T-helper 1 cell (primary cell): ENCODE results near the gene CCDC110.

Experiments used
- DNase-seq, 5 donors: peaks; one replicate each; pipeline ENCODE4 v3.0.0-alpha.2; 2012 to 2020

The CCDC110 gene

DNA sequence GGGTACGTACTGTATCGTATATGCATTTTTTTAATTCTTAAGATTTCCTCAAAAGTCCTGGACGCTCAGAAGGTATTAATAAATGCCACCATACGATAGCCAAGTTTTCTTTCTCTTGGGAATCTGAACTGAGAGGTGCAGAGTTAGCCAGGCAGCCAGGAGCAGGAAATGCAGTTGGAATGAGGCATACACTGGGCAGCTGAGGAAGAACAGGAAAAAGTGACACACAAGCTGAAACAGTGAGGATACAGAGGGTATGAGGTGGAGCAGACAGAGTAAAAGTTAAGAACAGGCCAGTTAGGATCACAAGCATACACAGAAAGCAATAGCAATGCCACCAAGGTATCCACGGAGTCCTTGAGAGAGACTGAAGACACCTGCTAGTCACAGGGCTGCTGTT lies 59.1 kb downstream of the CCDC110 start:
- DNase-seq = no peak

- no peak for DNase-seq
Measured at GRCh38 chr4:185411849-185412248, 59.7 kb downstream of the CCDC110 start.

DNA sequence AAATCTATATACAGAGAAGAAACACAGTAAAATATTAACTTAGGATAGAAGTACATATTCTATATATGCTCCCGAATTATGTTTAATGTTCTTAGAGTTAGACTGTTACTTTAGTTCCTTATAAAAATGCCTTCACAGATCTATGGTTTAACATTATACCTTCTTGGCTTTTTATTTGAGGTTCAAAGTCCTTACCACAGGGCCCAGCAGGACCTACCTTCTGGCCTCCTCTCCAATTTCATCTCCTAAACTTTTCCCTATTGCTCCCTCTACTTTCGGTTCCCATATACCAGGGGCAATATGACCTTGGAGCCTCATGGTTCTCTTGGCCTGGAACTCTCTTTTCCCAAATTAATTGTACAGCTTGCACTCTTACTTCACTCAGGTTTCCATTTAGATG lies 63.1 kb downstream of the CCDC110 start:
- DNase-seq = no peak

- no peak for DNase-seq
Measured at GRCh38 chr4:185405296-185405999, 66.1 kb downstream of the CCDC110 start.

GRCh38 chr4:185404031-185404430 lies 67.5 kb downstream of the CCDC110 start:
- no peak for DNase-seq

DNA sequence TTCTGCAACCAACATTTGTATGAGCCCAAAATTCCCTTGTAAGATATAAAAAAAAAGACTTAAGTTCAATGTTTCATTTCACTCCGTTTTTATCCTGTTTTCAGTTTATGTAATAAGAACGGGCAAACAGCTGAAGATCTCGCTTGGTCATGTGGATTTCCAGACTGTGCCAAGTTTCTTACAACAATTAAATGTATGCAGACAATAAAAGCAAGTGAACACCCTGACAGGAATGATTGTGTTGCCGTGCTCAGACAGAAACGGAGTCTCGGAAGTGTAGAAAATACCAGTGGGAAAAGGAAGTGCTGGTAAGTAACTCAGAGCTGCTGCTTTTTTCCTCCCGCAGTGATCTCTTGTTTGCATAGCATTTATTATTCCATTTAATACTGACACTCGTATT lies 72.1 kb downstream of the CCDC110 start:
- DNase-seq = no peak

DNA sequence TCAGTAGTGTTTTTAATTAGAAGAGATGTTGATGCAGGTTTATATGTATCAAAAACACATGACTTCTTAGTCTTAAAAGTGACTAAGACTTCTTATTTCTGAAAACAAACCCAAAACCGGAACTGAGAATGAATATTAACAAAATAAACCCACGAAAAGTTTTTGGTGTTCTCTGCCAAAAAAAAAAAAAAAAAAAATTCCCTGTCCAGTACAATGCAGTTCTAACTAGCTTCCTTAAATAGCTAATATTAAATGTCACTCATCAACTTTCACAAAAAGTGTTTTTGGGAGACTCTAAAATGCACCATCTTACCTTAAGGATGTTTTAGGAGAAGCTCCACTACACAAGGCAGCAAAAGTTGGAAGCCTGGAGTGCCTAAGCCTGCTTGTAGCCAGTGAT lies 72.9 kb downstream of the CCDC110 start:
- no peak for DNase-seq

- peak in 1 of 5 donors; percentile 2 for DNase-seq
Measured at GRCh38 chr4:185396724-185397385, 74.7 kb downstream of the CCDC110 start, which contains the start of gene ANKRD37. ANKRD37 (plus strand) TSS chr4:185396841; CDS start chr4:185396924, 83 bp downstream.

DNA sequence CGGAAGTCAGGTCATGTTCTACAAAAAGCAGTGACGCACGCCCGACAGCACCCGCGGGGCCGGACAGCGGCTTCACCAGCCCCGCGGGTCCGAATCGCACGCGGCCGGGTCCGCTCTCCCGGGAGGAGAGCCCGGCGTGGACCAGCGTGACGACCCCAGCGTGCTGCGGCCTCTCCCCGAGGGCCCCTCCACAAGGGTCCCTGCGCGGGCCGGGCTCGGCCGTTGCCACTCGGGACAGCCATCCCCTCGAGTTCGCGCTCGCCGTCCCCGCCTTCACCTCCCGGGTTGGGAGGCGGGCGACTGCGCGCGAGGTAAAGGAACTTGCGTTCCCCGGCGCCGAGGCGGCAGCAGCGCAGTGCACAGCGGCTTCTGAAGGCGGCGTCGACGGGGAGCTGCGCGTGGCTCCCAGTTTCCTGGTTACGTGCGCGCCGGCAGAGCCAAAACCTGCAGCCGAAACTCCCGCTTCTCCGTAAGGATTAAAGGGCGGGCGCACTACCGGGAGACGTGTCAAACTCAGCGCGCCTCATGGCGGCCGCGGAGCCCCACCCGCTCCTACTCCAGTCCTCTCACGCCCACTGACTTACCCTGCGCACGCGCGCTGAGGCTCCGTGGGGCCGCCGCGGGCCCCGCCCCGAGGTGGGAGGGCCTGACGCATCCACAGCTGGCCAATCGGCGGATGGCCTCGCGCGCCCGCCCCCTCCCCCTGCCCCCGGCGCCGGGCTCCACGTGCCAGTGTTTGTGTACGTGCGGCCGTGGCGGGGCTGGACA lies 75.4 kb downstream of the CCDC110 start:
- peak; percentile 90 to 97 (median 93) for DNase-seq

- DNase-seq = peak in 1 of 5 donors; percentile 44
Measured at GRCh38 chr4:185395238-185395955, 76.1 kb downstream of the CCDC110 start, which contains the start of gene LRP2BP. LRP2BP (minus strand) TSS chr4:185395924; CDS start chr4:185378186, 17,738 bp downstream.
